G401.6 (cell line): ENCODE data around the gene SRPK3.
"Not testable (repeated sequence)": the region's sequence is repeated elsewhere in the genome, so short reads cannot be mapped to it uniquely, and the experiment has no call there.

Source experiments
- FAIRE-seq: peaks from 2 replicates; lab custom pipeline; 2012; peaks lifted over from hg19 to GRCh38; lab: Jason Lieb, UNC

SRPK3 gene

DNA sequence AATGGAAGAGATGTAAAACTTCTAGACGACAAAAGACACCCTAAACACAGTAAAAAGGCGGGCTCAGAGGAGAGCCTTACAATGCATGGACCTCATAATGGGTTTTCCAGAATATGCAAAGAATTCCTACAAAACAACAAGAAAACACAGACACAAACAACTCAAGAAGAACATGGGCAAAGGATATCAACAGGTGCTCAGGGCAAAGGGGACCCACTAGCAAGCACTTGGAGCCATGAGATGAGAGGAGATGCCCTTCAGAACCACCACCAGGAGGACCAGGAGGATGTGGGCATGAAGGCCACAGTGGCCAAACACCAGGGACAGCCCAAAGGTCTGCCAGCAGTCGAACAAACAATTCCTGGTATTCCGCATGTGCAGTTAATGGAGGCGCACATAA, 32.3 kb downstream of the SRPK3 start:
- FAIRE-seq, result no peak

DNA sequence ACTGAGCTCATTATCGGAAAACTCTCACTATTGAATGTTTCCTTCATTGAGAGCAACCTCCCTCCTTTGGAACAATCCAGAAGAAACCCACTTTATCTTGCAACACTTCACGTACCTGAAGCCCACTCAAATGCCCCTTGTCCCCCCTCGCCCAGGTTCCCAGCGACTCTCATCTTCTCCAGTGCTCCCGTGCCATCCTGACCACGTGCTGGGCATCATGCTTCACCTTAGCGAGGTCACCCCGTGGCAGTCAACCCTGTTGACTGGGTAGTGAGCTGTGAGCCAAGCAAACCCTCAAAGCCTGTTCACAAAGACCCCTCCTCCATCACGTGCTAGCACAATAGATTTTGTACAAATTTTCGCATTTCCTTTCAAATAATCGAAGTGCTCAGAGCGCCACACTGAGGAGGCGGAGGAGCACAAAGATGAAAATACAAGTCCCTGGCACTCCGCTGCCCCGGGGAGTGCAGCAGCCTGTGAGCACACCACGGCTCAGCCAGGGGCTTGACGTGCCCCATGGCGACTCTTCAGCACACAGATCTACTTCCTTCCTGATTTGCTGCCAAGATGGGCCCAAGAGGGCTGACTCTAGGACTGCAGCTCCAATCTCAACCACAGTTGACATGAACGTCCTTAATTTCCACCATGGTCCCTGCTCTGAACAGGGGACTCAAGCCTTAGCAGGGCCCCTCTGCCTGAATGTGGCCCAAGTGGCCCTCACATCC, 33.9 kb downstream of the SRPK3 start:
- no peak for FAIRE-seq

DNA sequence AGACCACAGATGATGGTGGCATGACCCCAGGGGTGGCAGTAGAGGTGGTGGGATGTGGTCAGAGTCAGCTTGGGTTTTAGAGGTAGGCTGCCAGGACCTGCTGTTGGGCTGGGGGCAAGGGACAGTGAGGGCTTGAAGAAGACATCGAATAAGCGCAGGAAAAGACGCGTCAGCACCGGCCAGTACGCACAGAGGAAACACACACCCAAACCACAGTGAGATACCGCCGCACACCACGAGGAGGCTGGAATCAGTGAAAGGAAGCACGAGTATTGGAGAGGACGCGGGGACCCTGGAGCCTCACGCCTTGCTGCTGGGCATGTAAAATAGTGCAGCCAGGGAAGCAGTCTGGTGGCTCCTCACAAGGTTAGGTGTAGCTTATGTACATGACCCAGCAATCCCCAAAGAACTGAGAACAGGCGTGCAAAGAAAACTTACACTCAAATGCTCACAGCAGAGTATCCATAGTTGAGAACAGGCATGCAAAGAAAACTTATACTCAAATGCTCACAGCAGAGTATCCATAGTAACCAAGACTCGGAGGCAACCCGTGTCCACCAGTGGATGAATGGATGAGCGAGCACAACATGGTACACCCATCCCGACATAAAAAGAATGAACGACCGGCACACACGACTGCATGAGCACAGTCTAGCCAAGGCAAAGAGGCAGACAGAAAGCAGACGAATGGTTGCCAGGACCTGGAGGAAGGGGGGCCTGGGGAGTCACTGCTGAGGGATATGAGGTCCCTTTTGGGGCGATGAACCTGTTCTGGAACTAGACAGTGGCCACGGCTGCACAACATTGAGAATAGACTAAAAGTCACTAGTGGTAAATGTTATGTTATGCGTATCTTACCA, 36.2 kb downstream of the SRPK3 start:
- FAIRE-seq, result no peak

DNA sequence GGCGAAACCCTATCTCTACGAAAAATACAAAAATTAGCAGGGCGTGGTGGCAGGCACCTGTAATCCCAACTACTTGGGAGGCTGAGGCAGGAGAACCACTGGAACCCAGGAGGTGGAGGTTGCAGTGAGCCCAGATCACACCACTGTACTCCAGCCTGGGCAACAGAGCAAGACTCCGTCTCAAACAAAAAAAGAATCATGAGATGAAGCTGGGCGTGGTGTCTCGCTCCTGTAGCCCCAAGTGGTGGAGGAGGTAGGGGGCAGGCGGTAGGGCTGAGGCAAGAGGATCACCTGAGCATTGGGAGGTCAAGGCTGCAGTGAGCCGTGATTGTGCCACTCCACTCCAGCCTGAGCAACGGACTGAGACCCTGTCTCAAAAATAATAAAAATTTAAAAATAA, 37.2 kb downstream of the SRPK3 start:
- FAIRE-seq, result not testable (repeated sequence)

DNA sequence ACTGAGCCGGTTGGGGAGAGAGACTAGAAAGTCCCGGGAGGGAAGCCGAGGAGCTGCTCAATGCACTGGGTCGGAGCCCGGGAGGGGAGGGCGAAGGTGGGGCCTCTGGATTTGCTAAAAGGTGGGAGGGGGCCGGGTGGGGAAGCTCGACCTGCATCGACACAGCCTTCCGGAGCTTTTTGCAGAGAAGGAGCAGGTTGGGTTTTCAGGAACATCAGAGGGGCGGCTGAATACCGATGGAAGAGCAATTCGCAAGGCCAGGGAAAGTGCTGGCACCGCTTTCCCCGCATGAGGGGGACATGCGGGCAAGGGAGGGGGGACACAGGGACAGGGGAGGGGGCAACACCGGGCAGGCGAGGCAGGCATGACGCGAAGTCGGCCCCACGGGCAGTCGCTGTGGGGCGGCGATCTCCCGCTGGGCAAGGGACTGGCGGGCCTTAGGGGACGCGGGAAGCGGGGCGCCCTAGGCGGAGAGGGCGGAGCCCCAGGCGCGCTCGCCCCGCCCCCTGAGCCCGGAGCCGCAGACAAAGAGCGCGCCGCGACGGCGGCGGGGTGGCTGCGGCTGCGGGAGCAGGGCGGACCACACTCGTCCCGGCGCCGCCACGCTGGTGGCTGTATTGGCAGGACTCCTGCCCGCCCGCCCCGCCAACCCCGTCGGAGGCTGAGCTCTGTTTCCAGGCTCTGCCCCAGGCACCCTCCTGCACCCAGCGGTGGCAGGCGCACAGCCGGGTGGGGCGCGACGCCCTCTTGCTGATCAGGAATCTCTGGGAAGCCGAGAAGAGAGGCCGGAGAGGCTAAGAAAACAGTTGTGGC, 37.9 kb downstream of the SRPK3 start:
- no peak for FAIRE-seq

DNA sequence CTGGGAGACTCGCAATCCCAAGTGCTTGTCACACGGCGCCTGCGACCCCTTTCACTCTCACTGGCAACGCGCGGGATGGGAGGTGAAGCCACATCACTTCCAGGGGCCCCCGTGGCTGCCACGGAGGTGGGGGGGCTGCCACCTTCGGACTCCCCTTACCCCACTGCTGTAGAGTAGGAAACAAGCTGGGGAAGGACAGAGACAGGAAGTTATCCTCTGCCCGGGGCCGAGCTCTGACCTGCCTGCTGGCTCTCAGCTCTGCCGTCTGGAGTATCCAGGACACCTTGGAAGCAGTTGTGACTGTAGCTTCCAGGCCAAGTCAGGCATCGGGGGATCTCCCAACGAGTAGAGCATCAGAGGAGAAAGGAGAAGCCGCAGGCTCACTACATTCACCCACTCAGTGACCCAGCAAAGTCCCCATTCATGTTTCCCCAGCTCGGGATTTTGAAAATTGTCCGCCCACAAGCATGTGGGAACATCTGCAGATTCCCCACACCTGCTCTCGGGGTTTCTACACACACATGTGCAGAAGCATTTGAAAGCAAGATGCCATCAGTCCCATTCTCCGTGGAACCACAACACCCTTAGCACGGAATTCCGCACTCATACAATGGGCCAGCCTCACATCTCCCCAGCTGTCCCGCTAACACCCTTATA, 38.7 kb downstream of the SRPK3 start:
- FAIRE-seq, result no peak

DNA sequence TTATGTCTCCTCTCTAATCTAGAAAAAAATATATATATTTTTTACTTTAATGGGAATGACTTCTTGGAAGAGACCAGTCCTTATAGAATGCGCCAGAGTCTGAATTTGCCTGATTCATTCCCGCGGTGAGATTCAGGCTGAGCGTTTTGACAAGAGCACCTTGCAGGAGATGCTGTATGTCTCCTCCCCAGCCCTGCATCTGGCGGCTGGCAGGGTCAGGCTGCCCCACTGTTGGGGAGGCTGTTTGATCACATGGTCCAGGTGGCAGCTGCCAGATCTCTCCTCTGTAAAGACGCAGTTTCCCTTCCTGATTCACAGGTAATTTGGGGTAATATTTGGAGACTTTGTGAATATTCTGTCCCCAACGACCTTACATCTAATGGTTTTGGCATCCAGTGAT, 39.8 kb downstream of the SRPK3 start:
- no peak for FAIRE-seq

DNA sequence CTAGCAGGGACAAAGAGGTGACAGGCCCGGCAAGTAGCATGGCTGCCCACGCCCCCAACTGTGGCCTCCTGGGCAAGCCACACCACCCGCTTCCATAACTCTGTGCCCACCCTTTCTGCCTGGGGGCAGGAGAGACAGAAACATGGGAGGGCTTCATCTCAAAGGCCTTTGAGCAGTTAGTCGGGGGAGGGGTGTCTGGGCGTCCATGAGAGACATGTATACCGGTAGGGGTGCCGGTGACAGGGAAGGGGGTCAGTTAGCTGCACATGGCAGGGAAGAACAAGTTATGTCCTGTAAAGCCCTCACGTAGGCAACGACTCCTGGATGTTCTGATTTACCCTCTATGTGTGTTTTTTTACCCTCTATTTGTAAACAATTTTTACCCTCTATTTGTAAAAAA, 40.2 kb downstream of the SRPK3 start:
- no peak for FAIRE-seq

DNA sequence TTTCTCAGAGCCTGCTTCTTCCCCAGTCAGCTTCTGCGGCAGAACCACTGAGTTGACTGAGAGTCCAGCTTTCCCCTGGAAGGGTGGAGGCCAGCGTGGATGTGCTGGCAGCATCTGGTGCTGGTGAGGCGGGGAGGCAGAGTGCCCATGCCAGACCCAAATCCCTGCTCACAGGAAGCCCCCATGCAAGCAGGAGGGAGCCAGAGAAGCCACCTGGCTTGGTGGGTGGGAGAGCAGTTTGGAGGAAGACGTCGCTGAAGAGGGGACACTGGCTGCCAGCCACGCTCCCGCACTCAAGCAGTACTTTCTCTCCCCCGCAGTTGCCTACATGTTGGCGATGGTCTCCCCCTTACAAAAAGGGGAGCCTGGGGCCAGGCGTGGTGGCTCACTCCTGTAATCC, 43.5 kb downstream of the SRPK3 start:
- no peak for FAIRE-seq

DNA sequence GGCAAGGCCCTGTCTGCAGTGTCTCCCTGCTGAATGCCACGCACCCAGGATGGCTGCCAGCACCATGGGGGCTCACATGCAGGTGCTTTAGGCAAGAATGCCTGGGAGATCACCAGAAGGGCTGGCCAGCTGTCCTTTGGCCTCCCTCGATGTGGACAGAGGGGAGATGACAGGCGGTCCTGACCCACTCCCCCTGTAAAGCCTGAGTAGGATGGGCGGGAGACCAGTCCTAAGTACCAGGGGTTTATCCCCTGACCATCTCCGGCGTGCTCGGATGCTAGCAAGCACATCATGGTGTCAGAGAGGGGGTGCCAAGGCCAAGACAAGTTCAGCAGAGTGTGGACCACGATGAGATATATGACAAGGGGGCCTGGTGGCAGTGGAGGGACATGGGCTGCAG, 44.2 kb downstream of the SRPK3 start:
- no peak for FAIRE-seq

DNA sequence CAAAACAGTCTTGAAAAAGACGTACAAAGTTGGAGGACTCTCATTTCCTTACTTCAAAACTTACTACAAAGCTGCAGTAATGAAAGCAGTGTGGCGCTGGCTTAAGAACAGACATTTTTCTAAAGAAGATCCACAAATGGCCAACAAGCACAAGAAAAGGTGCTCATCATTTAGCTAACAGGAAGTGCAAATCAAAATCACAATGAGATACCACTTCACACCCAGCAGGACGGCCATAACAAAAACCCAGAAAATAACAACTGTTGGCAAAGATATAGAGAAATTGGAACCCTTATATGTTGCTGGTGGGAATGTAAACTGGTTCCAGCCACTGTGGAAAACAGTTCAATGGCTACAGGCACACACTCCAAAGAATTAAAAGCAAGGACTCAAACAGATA, 46.2 kb downstream of the SRPK3 start:
- no peak for FAIRE-seq

DNA sequence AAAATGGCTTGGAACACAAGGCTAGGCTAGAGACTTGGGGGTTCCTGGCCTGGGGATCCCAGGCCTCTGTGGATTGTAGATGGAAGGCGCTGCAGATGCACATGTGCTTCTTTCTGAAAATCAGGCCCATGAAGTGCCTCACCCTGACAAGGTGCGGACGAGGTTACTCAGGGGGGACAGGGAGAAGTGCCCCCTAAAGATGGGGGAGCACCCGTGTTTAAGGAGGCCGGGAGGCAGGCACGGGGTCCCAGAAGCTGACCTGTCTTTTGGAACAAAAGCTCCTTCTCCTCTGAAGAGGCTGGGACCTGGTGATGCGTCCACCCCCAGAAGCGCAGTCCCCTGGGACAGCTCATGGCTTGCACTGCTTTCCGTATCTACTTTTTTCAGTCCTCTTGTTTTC, 47.1 kb downstream of the SRPK3 start:
- FAIRE-seq, result no peak

DNA sequence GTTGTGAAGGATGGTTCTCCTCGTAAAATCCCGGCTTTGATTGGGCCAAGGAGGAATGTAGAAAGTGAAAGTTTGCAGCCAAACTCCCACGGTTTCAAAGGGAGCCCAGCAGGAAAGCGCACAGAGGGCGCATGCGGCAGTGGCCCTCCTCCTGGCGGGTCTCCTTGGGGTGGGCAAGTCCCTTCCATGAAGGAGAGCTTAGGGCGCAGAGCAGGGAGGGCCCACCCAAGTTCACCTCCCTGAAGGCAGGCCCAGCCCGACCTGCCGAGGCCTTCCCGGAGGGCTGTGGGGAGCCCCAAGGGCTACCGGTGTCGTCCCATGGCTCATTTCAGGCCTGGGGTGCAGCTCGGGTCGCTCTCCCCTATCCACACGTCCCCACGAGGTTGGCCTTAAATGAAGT, 47.5 kb downstream of the SRPK3 start:
- FAIRE-seq, result no peak

DNA sequence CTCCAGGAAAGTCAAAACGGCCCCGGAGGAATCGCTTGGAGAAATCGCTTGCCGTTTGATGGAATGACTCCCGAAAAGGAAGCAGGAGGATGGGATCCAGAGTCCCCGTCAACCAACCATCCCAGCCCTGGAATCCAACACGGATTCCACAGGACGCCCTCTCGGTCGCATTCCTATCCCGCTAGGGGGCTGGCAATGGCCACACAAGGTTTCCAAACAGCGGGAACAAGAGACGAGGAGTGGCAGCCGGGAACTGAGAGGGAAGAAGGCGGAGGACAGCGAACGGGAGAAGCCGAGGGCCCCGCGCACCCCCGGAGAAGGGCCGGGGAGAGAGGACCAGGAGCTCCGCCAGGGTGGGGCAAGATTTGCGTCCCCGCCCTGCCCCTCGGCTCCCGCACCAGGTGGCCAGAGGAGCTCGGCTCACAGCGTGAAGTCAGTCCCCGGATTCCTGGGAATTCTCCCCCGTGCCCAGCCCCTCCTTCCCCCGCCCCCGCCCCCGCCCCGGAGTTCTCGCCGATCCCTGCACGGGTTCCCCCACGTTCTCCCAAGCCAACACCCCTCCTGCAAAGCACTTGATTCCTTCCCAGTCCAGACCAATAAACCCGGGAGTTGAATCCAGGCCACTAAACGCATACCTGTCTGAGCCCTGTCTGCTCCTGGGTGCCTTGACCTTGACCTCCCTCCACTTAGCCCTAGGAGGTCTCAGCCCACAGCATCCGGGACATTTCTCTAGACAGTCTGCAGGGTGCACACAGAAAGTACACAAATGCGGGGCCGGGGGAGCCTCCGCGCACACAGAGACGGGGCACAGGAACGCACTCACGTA, 48.1 kb downstream of the SRPK3 start:
- FAIRE-seq, result peak; percentile 50

DNA sequence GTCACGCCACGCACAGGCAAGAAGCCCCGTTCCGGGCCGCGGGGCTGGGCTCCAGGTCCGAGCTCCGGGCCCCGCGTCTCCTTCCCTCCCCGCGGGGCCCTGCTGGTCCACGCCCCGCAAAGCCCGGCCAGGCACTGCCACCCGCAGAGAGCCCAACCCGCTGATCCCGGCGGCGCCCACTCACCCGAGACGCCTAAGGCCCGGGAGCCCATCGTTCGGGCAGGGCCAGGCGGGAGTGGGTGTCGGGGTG, 48.6 kb downstream of the SRPK3 start:
- FAIRE-seq, result no peak

DNA sequence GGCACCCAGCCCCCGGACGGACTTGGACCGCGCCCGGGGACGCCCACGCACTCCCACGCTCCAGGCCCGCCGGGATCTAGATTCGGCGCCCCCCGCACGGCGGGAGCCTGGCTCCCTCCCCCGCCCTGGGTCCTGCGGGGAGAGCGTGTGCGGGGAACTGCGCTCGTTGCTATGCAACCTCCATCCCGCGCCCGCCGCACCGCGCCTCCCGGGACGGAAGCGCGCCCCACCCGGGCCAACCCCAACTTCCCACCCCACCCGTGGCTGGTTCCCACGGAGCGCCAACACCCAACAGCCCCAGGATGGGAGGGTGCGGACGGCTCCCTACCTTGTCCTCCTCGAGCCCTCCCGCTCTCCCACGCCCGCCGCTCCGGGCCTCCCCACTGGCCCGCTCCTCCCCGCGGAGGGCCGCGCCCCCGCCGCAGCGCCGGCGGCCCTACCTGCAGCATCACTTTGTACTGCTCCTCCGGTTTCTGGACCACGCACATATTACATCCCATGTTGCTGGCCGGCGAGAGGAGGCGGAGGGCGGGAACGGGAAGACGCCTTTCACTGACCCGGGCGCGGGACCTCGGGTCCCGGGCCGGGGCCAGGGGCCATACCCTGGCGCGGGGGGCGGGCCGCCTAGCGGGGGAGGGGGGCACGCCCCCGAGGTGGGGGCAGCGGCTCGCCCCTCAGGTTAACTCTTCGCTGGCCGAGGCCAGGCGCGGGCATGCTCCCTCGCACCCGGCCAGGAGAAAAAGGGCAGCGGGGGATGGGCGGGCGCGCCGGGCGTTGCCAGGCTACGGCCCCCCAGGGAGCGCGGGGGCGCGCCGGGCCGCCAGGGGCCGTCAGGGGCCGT, 49.2 kb downstream of the SRPK3 start, which contains the start of gene PDZD4:
PDZD4 (minus strand) TSS at position 746 of the 841 bp plus-strand sequence; CDS start at position 500, 246 bp downstream.
- no peak for FAIRE-seq

DNA sequence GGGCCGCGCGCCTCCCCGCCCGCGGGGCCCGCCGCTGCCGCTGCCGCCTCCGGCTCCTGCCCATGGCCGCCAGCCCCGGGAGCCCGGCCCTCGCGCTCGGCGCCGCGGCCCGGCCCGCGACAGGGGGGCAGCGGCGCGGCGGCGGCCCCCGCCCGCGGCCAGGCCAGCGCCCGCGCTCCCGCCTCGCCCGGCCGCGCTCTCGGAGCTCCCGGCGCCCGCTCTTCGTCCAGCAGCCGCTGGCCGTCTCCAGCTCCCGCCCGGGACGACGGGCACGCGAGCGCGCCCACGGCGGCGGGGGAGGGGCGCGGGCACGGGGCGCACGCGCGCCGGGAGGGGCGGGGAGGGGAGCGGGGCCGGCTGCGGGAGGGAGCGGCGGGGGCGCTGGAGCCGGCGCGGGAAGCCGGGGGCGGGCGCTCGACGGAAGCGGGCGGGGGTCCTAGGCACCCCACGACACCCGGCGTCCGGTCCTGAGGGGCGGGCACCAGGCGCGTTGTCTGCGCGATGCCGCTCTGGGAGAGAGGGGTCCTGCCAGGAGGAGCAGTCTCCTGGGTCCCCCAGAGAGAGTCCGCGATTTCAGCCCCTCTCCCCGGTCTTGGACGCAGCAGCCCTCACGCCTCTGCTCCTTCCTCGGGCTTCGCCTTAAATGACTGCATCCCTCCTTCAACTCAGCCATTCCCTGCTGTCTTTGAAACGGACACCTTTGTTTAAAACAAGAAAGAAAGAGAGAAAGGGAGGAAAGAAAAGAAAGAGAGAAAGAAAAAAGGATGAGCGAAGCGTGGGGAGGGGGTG, 50.0 kb downstream of the SRPK3 start:
- FAIRE-seq, result no peak

DNA sequence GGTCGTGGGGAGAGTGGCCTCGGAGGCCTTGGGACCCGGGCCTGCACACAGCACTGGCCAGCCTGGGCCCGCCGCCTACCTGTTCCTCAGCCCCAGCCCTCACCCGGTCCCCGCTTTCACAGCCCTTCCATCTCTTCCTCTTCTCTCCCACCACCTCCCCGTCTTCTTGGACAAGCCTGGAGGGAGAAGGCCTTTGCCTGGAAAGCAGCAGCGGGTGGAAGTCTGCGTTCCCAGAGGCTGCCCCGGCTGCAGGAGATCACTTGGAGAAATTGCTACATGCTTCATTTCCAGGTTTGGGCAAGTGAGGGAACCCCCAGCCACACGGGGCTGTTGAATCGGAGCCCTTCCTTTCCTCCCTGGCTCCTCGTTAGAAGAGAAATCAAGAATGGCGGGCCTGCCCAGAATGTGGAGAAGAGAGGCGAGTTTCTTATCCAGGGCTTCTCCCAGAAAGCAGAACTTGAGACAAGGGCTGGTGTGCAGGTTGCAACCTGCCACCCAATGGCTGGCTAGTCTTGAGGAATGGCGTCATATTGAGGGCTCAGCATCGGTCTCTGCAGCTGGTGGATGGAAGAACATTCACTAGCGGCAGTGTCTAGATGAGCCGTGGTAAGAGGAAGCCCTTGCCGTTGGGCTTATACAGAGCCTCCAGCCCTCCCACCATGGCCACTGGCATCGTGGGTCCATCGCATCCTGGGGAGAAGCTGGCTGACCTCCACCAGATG, 50.7 kb downstream of the SRPK3 start:
- no peak for FAIRE-seq

DNA sequence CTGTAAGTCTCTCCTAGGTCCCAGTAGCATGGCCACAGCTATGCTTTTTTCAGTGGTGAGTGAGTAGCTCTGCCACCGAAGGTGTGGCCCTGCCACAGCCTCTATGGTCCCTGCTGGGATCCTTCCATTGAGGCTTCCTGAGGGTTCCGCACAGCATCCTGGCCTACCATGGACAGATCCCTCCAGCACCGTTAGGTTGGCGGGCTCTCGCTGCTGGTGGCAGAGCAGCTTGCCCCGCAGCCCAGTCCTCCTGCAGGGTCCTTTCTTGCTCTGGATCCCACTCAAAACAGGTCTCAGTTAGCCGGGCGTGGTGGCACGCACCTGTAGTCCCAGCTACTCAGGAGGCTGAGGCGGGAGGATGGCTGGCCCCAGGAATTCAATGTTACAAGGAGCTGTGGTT, 51.9 kb downstream of the SRPK3 start:
- FAIRE-seq, result no peak
